Osteocyte (in vitro differentiated cells): Measurements from ENCODE around the gene ANKRD65. TPM values are rescaled to one million over a fixed set of nuclear protein-coding genes. Genes with fewer than 3 reads are reported as not detected.
"Not testable (repeated sequence)": the region's sequence is repeated elsewhere in the genome, so short reads cannot be mapped to it uniquely, and the experiment has no call there.

Experiments used
- DNase-seq: peaks from one replicate; pipeline ENCODE4 v3.0.0; 2021; ENCODE audit warnings: mixed read lengths; ENCODE audit not compliant: unreplicated experiment; ENCODE audit errors: extremely low spot score
- H3K27ac Mint-ChIP-seq: one replicate; pipeline ENCODE4 v1.8.0; 2021; ENCODE audit warnings: mild to moderate bottlenecking, mixed read lengths; ENCODE audit not compliant: unreplicated experiment
- H3K27me3 Mint-ChIP-seq: one replicate; pipeline ENCODE4 v1.8.0; 2021; ENCODE audit warnings: mixed read lengths; ENCODE audit not compliant: unreplicated experiment
- H3K36me3 Mint-ChIP-seq: one replicate; pipeline ENCODE4 v1.8.0; 2021; ENCODE audit warnings: mixed read lengths; ENCODE audit not compliant: unreplicated experiment
- H3K4me1 Mint-ChIP-seq: one replicate; pipeline ENCODE4 v1.8.0; 2021; ENCODE audit warnings: mixed read lengths; ENCODE audit not compliant: unreplicated experiment
- H3K4me3 Mint-ChIP-seq: one replicate; pipeline ENCODE4 v1.8.0; 2021; ENCODE audit warnings: mild to moderate bottlenecking, moderate library complexity, mixed read lengths; ENCODE audit not compliant: unreplicated experiment
- H3K9me3 Mint-ChIP-seq: one replicate; pipeline ENCODE4 v1.8.0; 2021; ENCODE audit warnings: mixed read lengths; ENCODE audit not compliant: unreplicated experiment
- CTCF ChIP-seq: fragments of 200-600 bp; sonication (generic); IDR thresholded peaks from 2 replicates; pipeline ENCODE4 v1.5.0; 2021; ENCODE audit warnings: antibody characterized with exemption, mild to moderate bottlenecking, moderate library complexity
- total RNA-seq: library from RNA; stranded (reverse); gene quantifications from 2 replicates; pipeline ENCODE4 v1.2.1, GENCODE V29; 2021

The ANKRD65 gene
- total RNA-seq, 1 donor from 2014 or later: 0.21 TPM

GRCh38 chr1:1419363-1419812 is 1.7 kb downstream of the ANKRD65 start:
- Mint-ChIP-seq H3K4me1 (no peaks in the 10 kb centered on the region), H3K9me3 (no peaks in the 10 kb centered on the region), H3K27ac (no peak overlapping the region), H3K27me3 (no peaks in the 10 kb centered on the region), H3K4me3 (no peak overlapping the region), H3K36me3 (no peaks in the 10 kb centered on the region)
- DNase-seq: no peak
- no peak for TF ChIP-seq CTCF

- DNase-seq: no peak
- Mint-ChIP-seq H3K4me1 (no peaks in the 10 kb centered on the region), H3K27ac (no peak overlapping the region), H3K4me3 (no peak overlapping the region), H3K27me3 (no peaks in the 10 kb centered on the region), H3K36me3 (no peaks in the 10 kb centered on the region), H3K9me3 (no peaks in the 10 kb centered on the region)
- no peak for TF ChIP-seq CTCF
These were observed 2.4 kb downstream of the ANKRD65 start for GRCh38 chr1:1418464-1419362.

- not testable (repeated sequence) for H3K27ac Mint-ChIP-seq, H3K27me3 Mint-ChIP-seq, H3K4me1 Mint-ChIP-seq, DNase-seq, H3K36me3 Mint-ChIP-seq, H3K4me3 Mint-ChIP-seq, H3K9me3 Mint-ChIP-seq
These were observed 3.1 kb downstream of the ANKRD65 start for GRCh38 chr1:1417825-1418463.

GRCh38 chr1:1417396-1417795 is 3.7 kb downstream of the ANKRD65 start:
- not testable (repeated sequence) for H3K4me3 Mint-ChIP-seq, H3K4me1 Mint-ChIP-seq

GRCh38 chr1:1415751-1416150 is 5.3 kb downstream of the ANKRD65 start:
- Mint-ChIP-seq H3K36me3 (no peaks in the 10 kb centered on the region), H3K27ac (no peak overlapping the region), H3K9me3 (peaks cover 7% of the 10 kb centered on the region), H3K27me3 (no peaks in the 10 kb centered on the region), H3K4me1 (no peaks in the 10 kb centered on the region), H3K4me3 (no peak overlapping the region)
- no peak for DNase-seq
- TF ChIP-seq CTCF: no peak

More at GRCh38 chr1:1417396-1417795, 3.7 kb downstream of the ANKRD65 start:
- H3K27me3 Mint-ChIP-seq, H3K36me3 Mint-ChIP-seq, H3K9me3 Mint-ChIP-seq, H3K27ac Mint-ChIP-seq, DNase-seq: not testable (repeated sequence)

- H3K36me3 Mint-ChIP-seq, H3K4me3 Mint-ChIP-seq, H3K27ac Mint-ChIP-seq, H3K27me3 Mint-ChIP-seq, DNase-seq, H3K9me3 Mint-ChIP-seq: not testable (repeated sequence)
- peaks cover 15% of the 10 kb centered on the region for H3K4me1 Mint-ChIP-seq
These were observed 8.7 kb downstream of the ANKRD65 start for GRCh38 chr1:1412311-1412902.
